Stimulated activated CD4-positive, alpha-beta T cell treated with anti-CD3 and anti-CD28 coated beads, Interleukin-2, amount 100 ng/mL, for 24 hours (primary cell): ENCODE measurements around the gene ITGAV.

Experiments
- DNase-seq, 2 donors: peaks; one replicate each; pipeline ENCODE4 v3.0.0-alpha.2; 2020

ITGAV gene

DNA sequence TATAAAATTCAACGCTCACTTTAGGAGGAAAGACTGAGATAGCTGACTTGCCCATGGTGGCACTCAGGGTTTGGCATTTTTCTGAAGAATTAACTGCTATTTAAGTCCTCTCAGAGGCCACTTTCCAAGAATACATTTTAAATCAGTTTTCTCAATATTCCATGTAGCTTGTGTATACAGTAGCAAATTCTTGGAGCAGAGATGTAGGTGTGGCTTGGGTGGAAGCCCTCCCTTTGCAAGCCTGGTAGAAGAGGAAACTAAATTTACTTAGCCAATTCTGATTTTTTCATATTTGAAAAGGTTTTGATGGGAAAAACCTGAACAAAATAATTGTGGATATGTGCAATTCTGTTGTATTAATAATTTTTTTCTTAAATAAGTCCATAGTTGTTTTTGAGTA is 14.0 kb upstream of the ITGAV start:
- no peak for DNase-seq

DNA sequence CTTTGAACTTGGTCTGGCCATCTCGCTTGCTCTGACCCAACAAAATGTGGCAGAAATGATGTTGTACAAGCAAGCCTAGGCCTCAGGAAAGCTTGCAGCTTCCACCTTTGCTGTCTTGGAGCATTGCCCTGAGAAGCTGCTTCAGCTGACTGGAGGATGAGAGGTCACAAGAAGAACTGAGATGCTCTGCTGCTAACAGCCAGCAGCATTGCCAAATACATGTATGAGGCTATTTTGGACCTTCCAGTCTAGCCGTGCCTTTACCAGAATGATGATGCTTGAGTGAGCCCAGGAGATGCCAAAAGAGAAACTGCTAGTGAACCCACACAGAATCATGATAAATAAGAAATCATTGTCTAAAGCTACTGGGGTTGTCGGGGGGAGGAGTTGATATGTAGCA is 13.2 kb upstream of the ITGAV start:
- no peak for DNase-seq

DNA sequence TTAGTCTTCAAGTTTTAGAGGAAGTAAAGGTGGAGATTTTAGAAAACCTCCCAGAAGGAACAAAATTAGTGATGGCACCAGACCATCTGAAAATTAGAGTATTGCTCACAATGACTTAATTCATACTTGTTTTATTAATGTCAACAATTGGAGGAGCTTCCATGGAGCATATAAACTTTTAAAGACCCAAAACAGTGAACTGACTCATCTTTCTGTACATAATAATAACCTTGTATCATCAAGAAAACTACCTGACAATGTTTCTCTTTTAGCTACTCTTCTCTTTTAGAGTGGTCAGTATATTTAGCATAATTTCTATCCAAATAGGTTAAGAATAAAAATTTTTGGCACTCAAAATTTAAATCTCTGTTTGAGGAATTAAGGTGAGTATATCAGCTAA is 7.2 kb upstream of the ITGAV start:
- no peak for DNase-seq

DNA sequence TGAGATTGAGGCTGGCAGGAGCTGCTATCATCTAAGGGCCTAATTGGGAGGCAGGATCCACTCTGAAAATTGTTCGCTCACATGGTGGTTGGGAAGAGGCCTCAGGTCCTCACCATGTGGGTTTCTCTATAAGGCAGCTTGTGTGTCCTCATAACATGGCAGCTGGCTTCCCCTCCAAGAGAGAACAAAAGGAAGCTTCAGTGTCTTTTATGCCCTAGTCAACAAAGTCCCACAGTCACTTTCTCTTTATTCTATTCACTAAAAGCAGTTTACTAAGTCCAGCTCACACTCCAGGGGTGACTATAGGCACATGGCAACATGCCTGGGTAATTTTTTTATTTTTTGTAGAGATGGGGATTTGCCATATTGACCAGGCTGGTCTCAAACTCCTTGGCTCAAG is 5.8 kb upstream of the ITGAV start:
- DNase-seq = no peak

DNA sequence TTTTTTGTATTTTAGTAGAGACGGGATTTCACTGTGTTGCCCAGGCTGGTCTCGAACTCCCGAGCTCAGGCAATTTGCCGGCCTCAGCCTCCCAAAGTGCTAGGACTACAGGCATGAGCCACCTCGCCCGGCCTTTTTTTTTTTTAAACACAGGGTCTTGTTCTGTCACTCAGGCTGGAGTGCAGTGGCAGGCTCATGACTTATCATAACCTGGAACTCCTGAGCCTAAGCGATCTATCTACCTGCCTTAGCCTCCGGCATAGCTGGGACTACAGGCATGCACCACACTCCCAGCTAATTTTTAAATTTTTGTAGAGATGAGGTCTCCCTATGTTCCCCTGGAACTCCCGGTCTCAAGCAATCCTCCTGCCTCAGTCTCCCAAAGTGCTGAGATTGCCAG is 1.4 kb upstream of the ITGAV start:
- DNase-seq = no peak

DNA sequence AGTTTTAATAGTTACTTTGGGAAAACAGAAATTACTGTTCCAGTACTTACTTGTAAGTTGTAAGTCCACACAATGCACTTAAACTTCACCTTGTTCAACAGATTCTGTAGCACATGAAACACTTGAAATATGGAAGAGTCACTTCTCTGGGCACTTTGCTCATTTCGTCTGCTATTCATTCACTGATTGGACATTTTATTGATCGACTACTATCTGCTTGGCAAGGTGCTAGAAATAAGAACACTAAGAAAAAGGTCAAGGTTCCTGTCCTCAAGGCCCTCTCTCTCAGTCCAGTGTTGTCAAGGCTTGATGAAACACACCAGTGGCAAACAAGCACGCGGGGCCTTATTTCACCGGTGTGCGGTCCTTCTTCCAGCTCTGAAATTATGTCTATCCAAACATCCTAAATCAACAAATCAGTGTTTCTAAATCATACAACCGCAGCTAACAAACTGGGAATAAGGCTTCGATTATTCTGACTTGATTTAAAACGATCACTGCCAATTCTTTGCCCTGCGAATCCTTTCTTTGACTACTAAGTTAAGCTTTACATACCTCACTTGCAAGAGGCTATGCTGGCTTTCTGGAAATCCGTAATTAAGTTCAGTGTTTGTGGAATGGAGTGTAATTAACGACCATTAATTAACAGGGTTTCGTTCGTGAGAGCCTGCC is 780 bp upstream of the ITGAV start:
- DNase-seq = no peak

DNA sequence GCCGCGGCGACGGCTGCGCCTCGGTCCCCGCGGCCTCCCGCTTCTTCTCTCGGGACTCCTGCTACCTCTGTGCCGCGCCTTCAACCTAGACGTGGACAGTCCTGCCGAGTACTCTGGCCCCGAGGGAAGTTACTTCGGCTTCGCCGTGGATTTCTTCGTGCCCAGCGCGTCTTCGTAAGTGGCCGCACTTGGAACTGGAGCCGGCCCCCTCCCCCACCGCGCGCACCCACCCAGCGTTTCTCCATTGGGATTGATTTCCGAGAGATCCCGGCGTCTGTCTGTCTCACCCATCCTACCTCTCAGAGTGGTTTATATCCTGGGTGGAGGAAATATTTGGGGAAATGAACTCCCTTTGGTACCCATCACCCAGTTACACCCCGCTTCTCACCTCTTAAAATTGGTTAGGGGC is 498 bp downstream of the ITGAV start:
- peak in 1 of 2 donors; percentile 21 for DNase-seq

DNA sequence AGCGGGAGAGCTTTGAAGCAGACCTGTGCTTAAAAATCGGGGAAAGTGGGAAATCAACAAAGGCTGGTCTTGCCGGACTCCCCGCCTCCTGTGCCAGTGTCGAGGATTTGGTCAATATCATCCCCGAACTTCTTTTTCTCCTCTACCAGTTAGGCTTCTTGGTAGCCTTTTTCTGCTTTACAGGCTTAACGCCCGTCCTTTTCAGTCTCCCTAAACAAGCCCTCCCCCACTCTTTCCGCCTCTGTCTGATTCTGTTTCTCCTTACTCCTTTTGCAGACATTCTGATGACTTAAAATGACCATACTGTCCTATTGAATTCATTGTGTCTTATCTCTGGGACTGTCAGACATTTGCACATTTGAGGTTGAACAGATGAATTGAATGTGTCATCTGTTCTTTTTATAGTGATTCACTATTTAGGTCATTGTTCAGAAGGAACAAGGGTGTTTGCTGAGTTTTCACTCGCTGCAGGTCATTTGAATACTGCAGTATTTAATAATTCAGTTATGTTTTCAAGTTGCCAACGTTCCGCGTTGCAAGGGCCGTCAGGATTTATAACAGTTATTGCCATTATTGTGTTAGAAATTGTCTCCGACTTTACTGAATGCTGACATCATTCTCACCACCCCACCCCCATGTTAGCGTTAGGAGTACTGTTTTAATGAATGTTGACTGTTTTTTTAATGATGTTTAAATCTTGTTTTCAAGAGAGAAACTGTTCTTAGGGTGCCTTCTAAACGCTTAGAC is 1.1 kb downstream of the ITGAV start:
- peak in 1 of 2 donors; percentile 27 for DNase-seq

DNA sequence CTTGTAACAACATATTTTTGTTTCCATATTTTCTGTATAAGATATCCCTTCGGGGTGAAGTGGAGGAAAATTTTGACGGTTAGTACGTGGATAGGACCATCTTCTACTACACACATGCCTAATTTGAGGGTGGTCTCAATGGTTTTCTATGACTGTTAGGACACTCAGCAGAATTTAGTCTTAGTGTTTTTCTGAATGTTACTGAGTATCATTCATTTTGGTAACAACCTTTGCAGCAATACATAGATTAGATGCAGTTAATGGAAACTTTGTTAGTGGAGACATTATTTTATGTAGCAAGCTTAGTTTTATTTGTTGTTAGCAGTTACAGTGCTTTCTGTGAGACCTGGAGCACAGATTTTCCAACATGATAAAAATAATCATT is 1.6 kb downstream of the ITGAV start:
- DNase-seq = no peak

DNA sequence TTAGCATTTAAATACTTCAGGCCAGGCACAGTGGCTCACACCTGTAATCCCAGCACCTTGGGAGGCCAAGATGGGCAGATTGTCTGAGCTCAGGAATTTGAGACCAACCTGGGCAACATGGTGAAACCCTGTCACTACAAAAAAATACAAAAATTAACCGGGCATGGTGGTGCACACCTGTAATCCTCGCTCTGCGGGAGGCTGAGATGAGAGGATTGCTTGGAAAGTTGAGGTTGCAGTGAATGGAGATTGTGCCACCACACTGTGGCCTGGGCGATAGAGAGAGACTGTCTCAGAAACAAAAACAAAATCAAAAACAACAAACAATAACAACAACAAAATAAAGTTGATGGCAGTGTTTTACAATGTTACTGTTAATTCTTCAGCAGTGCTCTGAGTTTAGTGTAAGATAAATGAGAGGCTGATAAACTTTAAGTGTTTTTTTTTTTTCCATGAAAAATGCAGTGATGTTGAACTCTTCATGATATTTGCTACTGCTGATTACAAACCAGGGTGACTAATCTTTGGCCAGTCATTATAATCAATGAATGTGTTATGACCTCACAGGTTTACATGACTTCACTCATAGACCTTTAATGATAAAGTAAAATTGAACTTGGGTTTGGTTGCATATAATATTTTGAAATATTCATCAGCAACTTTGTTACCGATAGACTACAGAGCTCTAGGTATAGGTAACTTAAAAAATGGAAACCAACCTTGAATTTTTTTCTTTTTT is 2.5 kb downstream of the ITGAV start:
- no peak for DNase-seq

DNA sequence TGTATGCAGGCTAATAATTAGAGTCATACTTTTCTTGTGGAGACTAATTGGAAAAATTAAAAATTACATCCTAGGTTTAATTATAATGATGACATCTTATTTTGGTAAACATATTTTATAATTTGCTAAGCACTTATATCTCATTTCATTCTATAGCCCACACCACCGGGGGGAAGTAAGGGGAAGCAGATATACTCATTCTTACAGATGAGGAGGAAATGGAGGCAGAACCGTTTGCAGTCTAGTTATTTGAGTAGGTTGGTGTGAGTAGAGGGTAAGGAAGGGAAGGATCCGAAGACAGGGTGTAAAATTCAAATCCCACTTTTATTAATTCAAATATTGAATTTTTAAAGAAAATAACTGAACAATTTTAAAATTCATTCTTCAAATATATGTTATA is 3.7 kb downstream of the ITGAV start:
- no peak for DNase-seq

DNA sequence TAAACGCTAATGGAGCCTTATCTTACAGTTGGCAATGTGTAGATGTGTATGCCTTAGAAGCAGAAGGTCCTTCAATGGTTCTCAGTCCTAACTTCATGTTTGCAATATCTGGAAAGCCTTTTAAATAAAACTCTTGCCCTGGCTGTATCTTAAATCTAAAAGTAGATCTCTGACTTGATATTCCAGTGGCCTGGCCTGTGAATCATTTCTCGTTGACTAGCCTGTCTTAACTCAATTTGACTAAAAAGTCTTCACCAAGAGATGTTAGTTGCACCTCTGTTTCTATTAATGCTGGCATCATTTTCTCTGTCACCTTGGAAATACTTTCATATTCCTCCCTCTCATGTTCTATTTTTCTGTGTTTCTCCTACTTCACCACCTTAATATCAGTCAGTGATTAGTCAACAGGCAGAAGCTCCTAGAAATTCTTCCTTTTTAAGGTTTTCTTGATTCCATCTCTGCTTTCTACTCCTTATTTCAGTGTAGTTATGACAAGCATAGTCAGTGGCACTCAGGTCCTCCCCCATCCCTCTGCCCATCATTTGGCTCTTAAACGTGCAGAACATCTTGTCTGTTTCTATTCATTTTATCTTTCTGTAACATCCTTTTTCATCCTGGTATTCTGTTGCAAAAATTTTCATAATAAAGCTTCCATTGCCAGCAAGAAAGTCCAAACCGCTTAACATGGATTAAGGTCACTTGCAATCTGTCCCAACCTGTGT is 4.3 kb downstream of the ITGAV start:
- no peak for DNase-seq

DNA sequence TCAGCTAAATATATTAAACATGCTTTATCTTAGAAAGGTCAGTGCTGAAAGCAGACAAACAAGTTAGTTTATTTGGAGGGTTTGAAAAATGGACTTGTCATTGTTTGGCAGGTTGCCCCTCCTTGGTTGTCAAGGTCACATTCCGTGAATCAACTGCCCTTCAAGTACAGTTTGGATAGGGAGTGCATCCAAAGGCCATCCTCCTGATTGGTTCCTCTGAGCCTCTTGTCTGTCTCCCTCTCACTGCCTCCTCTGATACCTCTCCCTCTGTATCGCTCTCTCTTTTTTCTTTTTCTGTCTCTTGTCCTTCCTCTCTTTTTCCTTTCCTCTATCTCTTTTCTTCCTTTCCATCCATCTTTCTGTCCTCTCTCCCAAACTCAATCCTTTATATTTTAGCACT is 5.4 kb downstream of the ITGAV start:
- no peak for DNase-seq

DNA sequence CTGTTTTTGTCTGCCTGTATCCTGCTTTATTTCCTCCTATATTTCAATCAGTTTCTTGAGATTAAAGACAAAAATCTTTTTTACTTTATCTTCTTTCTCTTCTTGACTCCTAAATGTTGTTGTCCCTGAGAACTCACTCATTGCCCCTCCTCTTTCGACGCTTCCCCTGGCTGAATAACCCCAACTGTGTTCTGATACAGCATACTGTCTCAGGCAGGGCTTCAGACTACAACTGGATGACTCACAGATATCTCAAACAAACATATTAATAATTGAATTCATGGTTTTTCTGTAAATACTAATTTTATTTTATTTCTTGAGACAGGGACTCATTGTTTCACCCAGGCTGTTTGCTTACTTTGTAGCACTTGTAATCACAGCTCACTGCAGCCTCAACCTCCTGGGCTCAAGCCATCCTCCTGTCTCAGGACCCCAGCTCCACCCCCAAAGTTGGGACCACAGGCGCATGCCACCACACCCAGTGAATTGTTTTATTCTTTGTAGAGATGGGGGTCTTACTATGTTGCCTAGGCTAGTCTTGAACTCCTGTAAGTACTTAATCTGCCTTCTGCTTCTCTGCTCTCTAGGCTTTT is 9.4 kb downstream of the ITGAV start:
- DNase-seq = no peak

DNA sequence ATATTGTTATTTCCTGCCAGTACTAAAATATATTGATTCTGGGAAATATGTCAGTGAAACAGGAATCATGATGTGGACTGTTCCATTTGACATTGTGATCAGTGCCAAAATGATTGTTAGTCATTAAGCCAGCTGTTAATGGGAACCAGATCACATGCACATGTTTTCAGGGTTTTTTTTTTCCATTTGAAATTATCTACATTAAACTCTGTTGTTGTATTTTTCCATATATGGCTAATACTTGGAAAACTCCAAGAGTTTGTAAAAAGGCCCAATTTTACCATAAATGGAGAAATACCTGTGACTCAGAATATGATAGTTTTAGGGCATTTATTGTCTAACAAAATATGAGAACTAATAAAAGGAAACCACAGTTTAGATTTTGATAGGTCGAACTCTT is 13.4 kb downstream of the ITGAV start:
- no peak for DNase-seq

DNA sequence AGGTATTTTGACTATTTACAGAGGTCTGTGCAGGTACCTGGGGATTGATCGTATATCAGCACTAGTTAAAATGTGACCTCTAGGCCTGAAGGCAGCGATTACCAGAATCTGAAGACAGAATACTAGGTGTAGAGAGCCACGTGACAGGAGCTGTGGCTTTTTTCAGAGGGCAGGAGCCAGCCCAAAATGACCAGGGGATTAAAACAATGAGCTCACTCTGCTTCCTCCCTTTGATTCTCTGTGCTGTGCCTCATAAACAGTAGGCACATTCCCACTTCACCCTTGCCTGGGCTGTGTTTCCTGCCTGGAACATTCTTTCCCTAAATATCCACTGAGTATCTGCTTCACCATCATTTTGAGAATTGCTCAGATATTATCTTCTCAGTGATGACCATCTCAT is 15.2 kb downstream of the ITGAV start:
- no peak for DNase-seq

DNA sequence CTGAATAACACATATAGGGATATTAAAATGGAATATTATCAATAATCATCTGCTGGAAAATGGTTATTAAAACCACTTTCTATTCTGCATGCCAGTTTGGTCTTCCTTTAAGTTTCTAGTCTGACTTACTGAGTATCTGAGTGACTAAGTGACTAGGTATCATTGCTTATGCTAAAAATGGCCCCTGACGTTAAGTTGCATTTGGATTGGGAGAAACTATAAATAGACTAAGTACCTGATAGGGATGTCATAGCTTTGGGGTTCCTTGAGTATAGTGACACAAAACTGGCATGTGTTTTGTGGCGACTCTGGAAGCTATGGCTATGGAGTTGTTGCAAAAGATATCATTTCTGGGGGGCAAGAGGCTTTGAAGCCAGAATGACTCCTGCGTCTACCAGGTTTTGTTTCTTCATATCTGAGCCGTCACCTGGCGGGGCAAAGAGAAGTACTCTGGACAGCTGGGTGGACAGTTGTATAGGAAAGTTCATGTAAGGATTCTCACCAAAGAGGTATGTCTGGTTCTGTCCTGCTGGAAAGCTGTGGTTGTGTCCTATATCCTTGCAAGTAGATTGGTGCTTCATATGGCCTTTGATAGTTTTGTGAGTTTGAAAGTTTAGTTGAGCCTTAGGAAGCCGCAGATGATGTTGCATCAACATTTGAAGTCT is 17.9 kb downstream of the ITGAV start:
- no peak for DNase-seq

DNA sequence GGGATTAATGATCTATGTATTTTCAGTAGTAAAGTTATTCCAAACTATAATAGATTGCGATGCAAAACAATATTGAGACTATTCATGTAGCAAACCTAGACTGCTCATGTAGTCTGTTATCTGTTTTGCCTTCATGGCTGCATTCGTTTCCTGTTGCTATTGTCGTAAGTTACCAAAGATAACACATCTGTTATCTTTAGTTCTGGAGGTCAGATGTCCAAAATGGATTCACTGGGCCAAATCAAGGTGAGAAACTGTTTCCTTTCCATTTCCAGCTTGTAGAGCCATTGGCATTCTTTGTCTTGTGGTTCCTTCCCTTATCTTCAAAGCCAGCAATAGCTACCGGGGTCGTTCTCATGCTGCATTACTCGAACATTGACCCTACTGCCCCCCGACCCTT is 20.9 kb downstream of the ITGAV start:
- no peak for DNase-seq

DNA sequence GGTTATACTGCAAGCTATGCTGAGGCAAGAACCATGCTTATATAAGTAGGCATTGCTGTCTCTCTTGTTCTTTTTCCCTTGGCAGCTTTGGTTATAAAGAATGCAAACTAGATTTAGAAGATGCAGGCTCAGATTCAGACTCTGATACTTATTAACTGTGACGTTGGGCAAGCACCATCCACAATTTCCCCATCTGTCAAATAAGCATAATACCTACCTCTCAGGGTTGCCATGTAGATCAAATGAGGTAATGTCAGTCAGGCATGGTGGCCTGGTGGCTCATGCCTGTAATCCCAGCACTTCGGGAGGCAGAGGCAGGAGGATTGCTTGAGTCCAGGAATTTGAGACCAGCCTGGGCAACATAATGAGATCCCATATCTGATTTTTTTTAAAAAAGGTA is 21.7 kb downstream of the ITGAV start:
- DNase-seq = no peak

DNA sequence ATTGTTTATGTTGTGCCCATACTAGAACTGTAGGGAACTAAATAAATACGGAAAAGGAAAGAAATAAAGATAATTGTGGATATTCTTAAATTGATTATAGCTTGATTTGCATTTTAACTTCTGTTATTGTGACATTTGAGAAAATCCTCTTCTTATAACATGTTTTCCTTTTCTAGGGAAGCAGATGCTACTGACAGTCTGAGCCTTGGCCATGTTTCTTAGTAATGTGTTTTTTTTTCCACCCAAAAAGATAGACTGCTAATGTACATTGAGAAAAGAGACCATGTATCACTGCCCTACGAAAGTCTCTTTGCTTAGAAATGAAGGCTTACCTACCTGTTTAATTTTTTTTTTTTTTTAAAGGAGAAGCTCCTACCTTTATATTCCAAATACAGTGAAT is 22.2 kb downstream of the ITGAV start:
- DNase-seq = no peak

DNA sequence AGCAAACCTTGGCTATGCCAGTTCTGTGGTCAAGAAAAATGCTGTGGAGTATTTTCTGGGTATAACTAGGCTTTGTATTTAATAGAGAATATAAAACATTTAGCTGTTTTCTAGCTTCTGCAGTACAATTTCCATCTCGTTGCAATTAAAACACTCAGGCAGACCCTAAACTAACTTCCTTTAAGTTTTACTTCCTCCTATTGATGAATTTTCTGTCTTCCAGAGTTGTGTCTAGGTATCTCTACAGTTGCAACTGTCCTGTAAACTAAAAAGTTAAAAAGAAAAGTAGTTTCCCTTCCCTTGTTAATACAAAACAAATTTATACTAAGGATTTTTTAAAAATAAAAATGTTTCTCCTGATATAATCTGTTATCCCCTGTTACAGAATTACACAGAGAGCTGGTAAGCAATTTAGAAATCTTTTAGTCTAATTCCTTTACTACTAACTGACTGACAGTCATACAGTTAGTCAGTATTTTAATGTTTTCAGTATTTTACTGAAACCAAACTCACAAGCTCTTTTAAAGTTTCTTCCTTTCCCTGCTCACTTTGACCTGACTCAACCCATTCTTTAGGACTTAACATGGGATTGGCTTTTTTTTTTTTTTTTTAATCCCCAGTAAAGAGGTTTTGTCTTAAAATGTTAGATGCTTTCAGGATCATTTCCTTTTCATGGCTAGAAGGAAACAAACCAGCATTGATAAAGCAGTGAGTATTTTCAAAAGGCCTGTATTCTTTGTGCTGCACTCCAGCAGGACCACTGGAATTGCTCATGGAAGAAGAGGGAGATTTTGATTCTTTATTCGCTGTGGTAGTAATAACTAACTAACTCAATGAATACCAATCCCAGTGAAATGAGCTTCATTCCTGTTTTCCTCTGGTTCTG is 22.9 kb downstream of the ITGAV start:
- no peak for DNase-seq

DNA sequence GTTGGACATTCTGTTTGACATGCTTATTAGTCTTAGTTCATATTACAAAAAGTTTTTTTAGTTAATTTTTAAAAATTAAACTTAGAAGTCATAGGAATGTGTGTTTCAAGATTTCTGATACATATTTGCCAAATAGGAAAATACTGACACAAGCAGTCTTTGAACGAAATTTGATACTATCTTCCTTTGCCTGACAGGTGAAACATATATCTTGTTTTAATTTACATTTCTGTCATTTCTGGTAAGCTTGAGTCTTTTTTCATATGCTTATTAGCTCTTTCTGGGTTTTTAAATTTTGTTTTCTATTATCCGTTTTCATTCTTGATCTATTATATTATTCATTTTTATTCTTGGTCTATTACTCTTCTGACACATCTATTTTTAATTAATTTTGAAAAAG is 24.5 kb downstream of the ITGAV start:
- DNase-seq = no peak
